Esophagus (tissue), 2 donors: ENCODE results near the gene ZNF609. TPM values are rescaled to one million over a fixed set of nuclear protein-coding genes. Genes with fewer than 3 reads are reported as not detected.
A peak's percentile ranks its signal among the peaks of the same experiment; 100 is the strongest.

ENCODE experiments used
- H3K27ac ChIP-seq, 2 donors: one replicate each; pipeline ENCODE4 v1.5.1; 2013; ENCODE audit warnings: low read depth in 2 of 2, mild to moderate bottlenecking in 2 of 2, inconsistent platforms in 1 of 2, low read length in 1 of 2, moderate library complexity in 1 of 2
- H3K27me3 ChIP-seq, 2 donors: one replicate each; pipeline ENCODE4 v1.6.1; 2013; ENCODE audit warnings: low read length in 2 of 2, control low read depth in 1 of 2, mild to moderate bottlenecking in 1 of 2; ENCODE audit not compliant: insufficient read depth in 2 of 2, control insufficient read depth in 1 of 2
- H3K36me3 ChIP-seq, 2 donors: one replicate each; pipeline ENCODE4 v1.6.1; 2013; ENCODE audit warnings: low read length in 1 of 2; ENCODE audit not compliant: control insufficient read depth in 2 of 2, insufficient read depth in 2 of 2
- H3K4me1 ChIP-seq, 2 donors: one replicate each; pipeline ENCODE4 v1.6.1; 2013; ENCODE audit warnings: low read length in 1 of 2; ENCODE audit not compliant: control insufficient read depth in 2 of 2, insufficient read depth in 2 of 2
- H3K4me3 ChIP-seq, 2 donors: one replicate each; pipeline ENCODE4 v1.5.1; 2013; ENCODE audit warnings: low read length in 2 of 2, mild to moderate bottlenecking in 2 of 2, low read depth in 1 of 2, moderate library complexity in 1 of 2
- H3K9me3 ChIP-seq, 2 donors: one replicate each; pipeline ENCODE4 v1.6.1; 2013; ENCODE audit warnings: mild to moderate bottlenecking in 2 of 2, low read depth in 1 of 2, low read length in 1 of 2, moderate library complexity in 1 of 2; ENCODE audit not compliant: control insufficient read depth in 2 of 2, insufficient read depth in 1 of 2
- WGBS, 2 donors: extraction: QIAGEN DNeasy Blood & Tissue Kit; methylation state at CpG; one replicate each; pipeline ENCODE4 v1.1.7; 2013; 5-methylcytosine and 5-hydroxymethylcytosine counted together
- polyA plus RNA-seq, 2 donors: library from polyadenylated mRNA; stranded (reverse); fragments of 200-250 nt; gene quantifications; one replicate each; pipeline ENCODE4 v1.2.3, GENCODE V29; 2013
- donor health status: healthy with polysubstance abuse.
- donor health status: Bipolar disorder and iron deficiency.

The ZNF609 gene
- polyA plus RNA-seq, 2 donors = 3.5 to 4.1 TPM

- peaks cover 0 to 5% of the 10 kb centered on the region in 2 donors for H3K4me1 ChIP-seq
- no peaks in the 10 kb centered on the region for H3K9me3 ChIP-seq
- no peak overlapping the region for H3K4me3 ChIP-seq
- H3K27ac ChIP-seq = no peak overlapping the region
- H3K36me3 ChIP-seq = peaks cover 5 to 8% of the 10 kb centered on the region in 2 donors
- WGBS, 2 donors = 48 to 64% methylated on average over 3 of the region's 3 CpGs
- no peaks in the 10 kb centered on the region for H3K27me3 ChIP-seq
These were observed 40.5 kb downstream of the ZNF609 start for GRCh38 chr15:64500695-64501395.

GRCh38 chr15:64501396-64501715 lies 41.0 kb downstream of the ZNF609 start:
- peaks cover 5 to 8% of the 10 kb centered on the region in 2 donors for H3K36me3 ChIP-seq
- no peaks in the 10 kb centered on the region for H3K9me3 ChIP-seq
- H3K27me3 ChIP-seq = no peaks in the 10 kb centered on the region
- no peak overlapping the region for H3K4me3 ChIP-seq
- peaks cover 0 to 5% of the 10 kb centered on the region in 2 donors for H3K4me1 ChIP-seq
- 67 to 77% methylated on average over 1 of the region's 1 CpG for WGBS, 2 donors
- no peak overlapping the region for H3K27ac ChIP-seq

- Histone ChIP-seq H3K4me3 (no peak overlapping the region), H3K4me1 (peaks cover 0 to 5% of the 10 kb centered on the region in 2 donors), H3K27ac (no peak overlapping the region), H3K27me3 (no peaks in the 10 kb centered on the region), H3K36me3 (peaks cover 5 to 8% of the 10 kb centered on the region in 2 donors), H3K9me3 (no peaks in the 10 kb centered on the region)
- WGBS, 2 donors = 73% methylated on average over 2 of the region's 2 CpGs
These were observed 41.8 kb downstream of the ZNF609 start for GRCh38 chr15:64502151-64502550.

- peak overlapping the region; percentile 29 to 45 for H3K27ac ChIP-seq
- peaks cover 0 to 5% of the 10 kb centered on the region in 2 donors for H3K4me1 ChIP-seq
- WGBS, 2 donors = 72 to 77% methylated on average over 3 of the region's 3 CpGs
- H3K4me3 ChIP-seq = no peak overlapping the region
- no peaks in the 10 kb centered on the region for H3K9me3 ChIP-seq
- H3K36me3 ChIP-seq = peaks cover 5 to 8% of the 10 kb centered on the region in 2 donors
- H3K27me3 ChIP-seq = no peaks in the 10 kb centered on the region
These were observed 42.2 kb downstream of the ZNF609 start for GRCh38 chr15:64502551-64502950.

GRCh38 chr15:64503197-64503596 lies 42.8 kb downstream of the ZNF609 start:
- 36 to 45% methylated on average over 4 of the region's 4 CpGs for WGBS, 2 donors
- Histone ChIP-seq H3K4me1 (peaks cover 0 to 5% of the 10 kb centered on the region in 2 donors), H3K36me3 (peaks cover 5 to 8% of the 10 kb centered on the region in 2 donors), H3K9me3 (no peaks in the 10 kb centered on the region), H3K4me3 (no peak overlapping the region), H3K27me3 (no peaks in the 10 kb centered on the region), H3K27ac (peak overlapping the region in 1 of 2 donors; percentile 45)

- Histone ChIP-seq H3K27me3 (no peaks in the 10 kb centered on the region), H3K4me1 (peaks cover 0 to 5% of the 10 kb centered on the region in 2 donors), H3K9me3 (no peaks in the 10 kb centered on the region), H3K4me3 (no peak overlapping the region), H3K36me3 (peaks cover 5 to 8% of the 10 kb centered on the region in 2 donors), H3K27ac (peak overlapping the region in 1 of 2 donors; percentile 45)
- 20 to 38% methylated on average over 1 of the region's 1 CpG for WGBS, 2 donors
These were observed 43.3 kb downstream of the ZNF609 start for GRCh38 chr15:64503640-64504039.

- Histone ChIP-seq H3K4me1 (peaks cover 0 to 5% of the 10 kb centered on the region in 2 donors), H3K27ac (no peak overlapping the region), H3K9me3 (no peaks in the 10 kb centered on the region), H3K4me3 (no peak overlapping the region), H3K36me3 (peaks cover 0 to 2% of the 10 kb centered on the region in 2 donors), H3K27me3 (no peaks in the 10 kb centered on the region)
- 31 to 49% methylated on average over 3 of the region's 3 CpGs for WGBS, 2 donors
These were observed 47.0 kb downstream of the ZNF609 start for GRCh38 chr15:64507293-64507802.

- Histone ChIP-seq H3K4me1 (peaks cover 0 to 4% of the 10 kb centered on the region in 2 donors), H3K27me3 (no peaks in the 10 kb centered on the region), H3K36me3 (peaks cover 0 to 2% of the 10 kb centered on the region in 2 donors), H3K4me3 (no peak overlapping the region), H3K9me3 (no peaks in the 10 kb centered on the region), H3K27ac (no peak overlapping the region)
- WGBS, 2 donors = 77 to 82% methylated on average over 2 of the region's 2 CpGs
These were observed 47.5 kb downstream of the ZNF609 start for GRCh38 chr15:64507845-64508244.

- Histone ChIP-seq H3K4me3 (no peak overlapping the region), H3K9me3 (no peaks in the 10 kb centered on the region), H3K27ac (no peak overlapping the region), H3K36me3 (no peaks in the 10 kb centered on the region), H3K4me1 (peaks cover 0 to 2% of the 10 kb centered on the region in 2 donors), H3K27me3 (no peaks in the 10 kb centered on the region)
- 92 to 97% methylated on average over 3 of the region's 3 CpGs for WGBS, 2 donors
These were observed 53.4 kb downstream of the ZNF609 start for GRCh38 chr15:64513823-64514222.

- no peak overlapping the region for H3K4me3 ChIP-seq
- no peaks in the 10 kb centered on the region for H3K36me3 ChIP-seq
- no peaks in the 10 kb centered on the region for H3K27me3 ChIP-seq
- H3K4me1 ChIP-seq = peaks cover 0 to 2% of the 10 kb centered on the region in 2 donors
- 40 to 42% methylated on average over 2 of the region's 2 CpGs for WGBS, 2 donors
- H3K27ac ChIP-seq = peak overlapping the region in 1 of 2 donors; percentile 0
- no peaks in the 10 kb centered on the region for H3K9me3 ChIP-seq
These were observed 54.8 kb downstream of the ZNF609 start for GRCh38 chr15:64515196-64515595.
